HepG2 (cell line): ENCODE data around the gene UNC5C. TPM values are rescaled to one million over a fixed set of nuclear protein-coding genes. Genes with fewer than 3 reads are reported as not detected.

ENCODE experiments used
- ATAC-seq: fragments of 200-7000 bp; cut with Tn5 transposase; 3 replicates; pipeline ENCODE4 v1.9.1; 2020; ENCODE audit warnings: mild to moderate bottlenecking, moderate library complexity
- BruUV-seq: library from RNA; stranded (reverse); fragments of 400-500 nt; replicated peaks from 2 replicates; lab custom pipeline; 2021; lab: Mats Ljungman, UMichigan
- CTCF ChIA-PET: fragments of 300-600 bp; formaldehyde crosslinking; extraction: SDS; loops from one replicate; lab custom pipeline; 2021; ENCODE audit warnings: low total read pairs, inconsistent platforms, low intra/inter-chr PET ratio; lab: Yijun Ruan, JAX
- POLR2A ChIA-PET: fragments of 350-600 bp; sonication (Branson Sonifier 250); formaldehyde crosslinking; loops from one replicate; lab custom pipeline; 2020; ENCODE audit warnings: antibody characterized with exemption, inconsistent platforms; lab: Yijun Ruan, JAX
- DNase-seq: peaks from one replicate; pipeline ENCODE4 v3.0.0-alpha.2; 2015; ENCODE audit warnings: low spot score
- FAIRE-seq: peaks from 3 replicates; lab custom pipeline; 2011; peaks lifted over from hg19 to GRCh38; lab: Jason Lieb, UNC
- H2AFZ ChIP-seq: one replicate; pipeline ENCODE4 v1.6.1; 2011; ENCODE audit warnings: low read length, inconsistent platforms
- H3K27ac ChIP-seq: fragments of 300-600 bp; 3 replicates; pipeline ENCODE4 v1.8.0; 2011; ENCODE audit warnings: mixed run types, mild to moderate bottlenecking, mixed read lengths, low read length, inconsistent platforms; ENCODE audit not compliant: insufficient read depth; ENCODE audit errors: extremely low read length
- H3K27me3 ChIP-seq, 2 experiments: fragments of 200-600 bp in 1 of 2; 2 replicates in 1 of 2; 3 replicates in 1 of 2; pipeline versions ENCODE4 v1.6.0 to v1.8.0; 2011; ENCODE audit warnings: low read length in 2 of 2, mild to moderate bottlenecking in 2 of 2, moderate library complexity in 2 of 2, inconsistent platforms in 1 of 2; ENCODE audit not compliant: insufficient read depth in 2 of 2, control insufficient read depth in 1 of 2
- H3K36me3 ChIP-seq, 2 experiments: fragments of 200-600 bp in 1 of 2; replicated peaks in 1 of 2; 2 replicates in 1 of 2; 3 replicates in 1 of 2; pipeline versions ENCODE4 v1.5.1 to v1.8.0; 2011; ENCODE audit warnings: low read length in 2 of 2, inconsistent platforms in 1 of 2; ENCODE audit not compliant: insufficient read depth in 2 of 2, control insufficient read depth in 1 of 2
- H3K4me1 ChIP-seq: 2 replicates; pipeline ENCODE4 v1.5.1; 2012; ENCODE audit warnings: low read length, inconsistent platforms; ENCODE audit not compliant: insufficient read depth
- H3K4me2 ChIP-seq: 2 replicates; pipeline ENCODE4 v1.6.0; 2011; ENCODE audit warnings: low read depth, low read length, inconsistent platforms
- H3K4me3 ChIP-seq, 3 experiments: fragments of 200-600 bp in 1 of 3; sonication (generic), shearing (Covaris generic) in 1 of 3; replicated peaks in 1 of 3; 2 replicates each; pipeline ENCODE4 v1.5.1; 2011 to 2016; ENCODE audit warnings: low read length in 3 of 3, inconsistent platforms in 2 of 3, low read depth in 2 of 3, mild to moderate bottlenecking in 2 of 3, control low read depth in 1 of 3, mixed read lengths in 1 of 3; ENCODE audit not compliant: insufficient read depth in 1 of 3
- H3K79me2 ChIP-seq: one replicate; pipeline ENCODE4 v1.6.1; 2011; ENCODE audit warnings: low read length, inconsistent platforms; ENCODE audit not compliant: insufficient read depth
- H3K9ac ChIP-seq: 2 replicates; pipeline ENCODE4 v1.6.0; 2011; ENCODE audit warnings: mild to moderate bottlenecking, low read depth, low read length, inconsistent platforms; ENCODE audit not compliant: insufficient read depth
- H3K9me3 ChIP-seq: 2 replicates; pipeline ENCODE4 v1.5.1; 2012; ENCODE audit warnings: mild to moderate bottlenecking, low read length
- H4K20me1 ChIP-seq: 2 replicates; pipeline ENCODE4 v1.6.0; 2011; ENCODE audit warnings: inconsistent platforms, mild to moderate bottlenecking, low read length, moderate library complexity; ENCODE audit not compliant: insufficient read depth
- CC2D1A ChIP-seq: sonication (generic); formaldehyde crosslinking; IDR thresholded peaks from 2 replicates; pipeline ENCODE4 v1.8.1; 2023; ENCODE audit warnings: mild to moderate bottlenecking, missing genetic modification reagents
- IKZF1 ChIP-seq: fragments of 450-650 bp; IDR thresholded peaks from 2 replicates; pipeline ENCODE4 v1.7.1; 2016
- RBFOX2 ChIP-seq: fragments of 200-400 bp; formaldehyde crosslinking; IDR thresholded peaks from 2 replicates; pipeline ENCODE4 v1.6.1; 2017; ENCODE audit warnings: low read depth, mild to moderate bottlenecking, low read length
- TAF1 ChIP-seq: sonication (generic); formaldehyde crosslinking; IDR thresholded peaks from 2 replicates; pipeline ENCODE4 v1.4.0; 2020; ENCODE audit warnings: missing genetic modification reagents
- ZBED4 ChIP-seq: sonication (generic); formaldehyde crosslinking; IDR thresholded peaks from 2 replicates; pipeline ENCODE4 v1.4.0; 2020; ENCODE audit warnings: missing genetic modification reagents, borderline replicate concordance
- ZNF800 ChIP-seq: sonication (generic); formaldehyde crosslinking; IDR thresholded peaks from 2 replicates; pipeline ENCODE4 v1.4.0; 2020; ENCODE audit warnings: missing genetic modification reagents
- WGBS: methylation state at CpG from one replicate; pipeline ENCODE4 v1.1.6; 2017; ENCODE audit warnings: low lambda C conversion rate; 5-methylcytosine and 5-hydroxymethylcytosine counted together
- in situ Hi-C: cut with HindIII; loops from 2 replicates; pipeline ENCODE4 v1.10.0; 2017; ENCODE audit warnings: low pct_unique_long_range_greater_than_20kb; ENCODE audit not compliant: extremely low pct_ligation_motif_present
- intact Hi-C: fragments of 100-400 bp; cut with micrococcal nuclease; formaldehyde crosslinking; loops from one replicate; pipeline ENCODE4 v1.10.0; 2022; ENCODE audit not compliant: unreplicated experiment
- polyA plus RNA-seq, 8 experiments: library from polyadenylated mRNA; depleted of rRNA in 3 of 8; stranded (reverse) in 7 of 8; unstranded in 1 of 8; fragments of >200 nt; fragmentation: Illumina TruSeq in 4 of 8; extraction: Trizol in 4 of 8; gene quantifications; 2 replicates each; pipeline versions ENCODE4 v1.2.1 to v1.2.3, GENCODE V29; 2011 to 2016; ENCODE audit warnings: low read depth in 4 of 8, missing spikeins in 1 of 8, mixed read lengths in 1 of 8; ENCODE audit not compliant: insufficient read depth in 1 of 8
- total RNA-seq, 5 experiments: library from RNA; depleted of rRNA; stranded (reverse); fragments of >200 nt; fragmentation: Illumina TruSeq; extraction: Trizol; gene quantifications; 2 replicates each; pipeline ENCODE4 v1.2.3, GENCODE V29; 2016; ENCODE audit warnings: low read depth in 1 of 5

UNC5C gene
- total and polyA plus RNA-seq, 2 of the 13 experiments (the other 11 are each of a cell fraction or from before 2014, with no cell fraction given), result not detected

- no TSS peak for BruUV-seq
- Histone ChIP-seq H3K4me1 (no peaks in the 10 kb centered on the region), H3K4me2 (no peak overlapping the region), H3K27ac (no peak overlapping the region), H3K36me3 (no peaks in the 10 kb centered on the region), H3K27me3 (no peaks in the 10 kb centered on the region), H3K9ac (no peak overlapping the region), H3K4me3 (no peak overlapping the region), H3K79me2 (no peaks in the 10 kb centered on the region), H4K20me1 (no peaks in the 10 kb centered on the region), H3K9me3 (no peaks in the 10 kb centered on the region), H2AFZ (no peak overlapping the region)
- POLR2A ChIA-PET, result no interaction called here
- no peak for ATAC-seq
- CTCF ChIA-PET, result no interaction called here
- no peak for TF ChIP-seq ZBED4 (CRISPR knock-in tag)
- no peak for TF ChIP-seq ZNF800 (CRISPR knock-in tag)
- TF ChIP-seq IKZF1, result no peak
- TF ChIP-seq TAF1 (CRISPR knock-in tag), result no peak
- TF ChIP-seq CC2D1A (CRISPR knock-in tag), result no peak
- no peak for TF ChIP-seq RBFOX2
- FAIRE-seq, result no peak
- 2% methylated on average over 2 of the region's 2 CpGs for WGBS
- no peak for DNase-seq
- in situ Hi-C loops (no loop called here), intact Hi-C loops (no loop called here)
Observed at GRCh38 chr4:95439071-95439470, 109.7 kb downstream of the UNC5C start.
